Measurements from ENCODE around the gene SHLD1.

- no peak for TF ChIP-seq POLR2A (IDR thresholded peaks at IDR 0.05)
- TF ChIP-seq CTCF (IDR thresholded peaks at IDR 0.05), result no peak
Measured at GRCh38 chr20:5899444-5899843, 149.2 kb downstream of the SHLD1 start.
